OCI-LY7 (cell line): Measurements from ENCODE around the gene SIX1. TPM values are rescaled to one million over a fixed set of nuclear protein-coding genes. Genes with fewer than 3 reads are reported as not detected.

Experiments
- BruUV-seq: library from RNA; stranded (reverse); fragments of 400-500 nt; replicated peaks from 2 replicates; lab custom pipeline; 2021; lab: Mats Ljungman, UMichigan
- CTCF ChIA-PET: fragments of 300-600 bp; sonication (Branson Sonifier 250); formaldehyde crosslinking; loops from one replicate; lab custom pipeline; 2022; ENCODE audit warnings: antibody characterized with exemption; ENCODE audit not compliant: unreplicated experiment; lab: Charles Lee
- POLR2A ChIA-PET: fragments of 300-600 bp; sonication (Branson Sonifier 250); formaldehyde crosslinking; loops from one replicate; lab custom pipeline; 2022; ENCODE audit warnings: antibody characterized with exemption; lab: Charles Lee
- DNase-seq: peaks from one replicate; pipeline ENCODE4 v3.0.0-alpha.2; 2015; ENCODE audit warnings: low spot score
- H2AFZ ChIP-seq: fragments of 200-600 bp; sonication (generic), shearing (Covaris generic); 2 replicates; pipeline ENCODE4 v1.6.1; 2014; ENCODE audit warnings: mild to moderate bottlenecking, antibody characterized with exemption, low read length, moderate library complexity
- H3K27ac ChIP-seq: fragments of 200-600 bp; sonication (generic); 2 replicates; pipeline ENCODE4 v1.5.1; 2014; ENCODE audit warnings: mixed run types, low read depth, mild to moderate bottlenecking, moderate library complexity, low read length, inconsistent platforms; ENCODE audit not compliant: poor library complexity, severe bottlenecking
- H3K36me3 ChIP-seq: fragments of 200-600 bp; sonication (generic); 2 replicates; pipeline ENCODE4 v1.6.1; 2014; ENCODE audit warnings: mild to moderate bottlenecking, antibody characterized with exemption, low read length, moderate library complexity, mixed read lengths; ENCODE audit not compliant: insufficient read depth
- H3K4me1 ChIP-seq: fragments of 200-600 bp; sonication (generic); 2 replicates; pipeline ENCODE4 v1.5.1; 2014; ENCODE audit warnings: mild to moderate bottlenecking, low read length; ENCODE audit not compliant: insufficient read depth, poor library complexity, severe bottlenecking
- H3K4me2 ChIP-seq: fragments of 200-600 bp; sonication (generic); 2 replicates; pipeline ENCODE4 v1.6.1; 2014; ENCODE audit warnings: mild to moderate bottlenecking, low read length
- H3K4me3 ChIP-seq: fragments of 200-600 bp; sonication (generic); 2 replicates; pipeline ENCODE4 v1.5.1; 2014; ENCODE audit warnings: mild to moderate bottlenecking, low read depth, low read length; ENCODE audit not compliant: poor library complexity, severe bottlenecking
- H3K79me2 ChIP-seq: fragments of 200-600 bp; sonication (generic); 2 replicates; pipeline ENCODE4 v1.6.1; 2016; ENCODE audit warnings: low read depth, mild to moderate bottlenecking, low read length, moderate library complexity, mixed read lengths; ENCODE audit not compliant: insufficient read depth
- H3K9me2 ChIP-seq: fragments of 200-600 bp; sonication (generic); 2 replicates; pipeline ENCODE4 v1.6.1; 2016; ENCODE audit warnings: mild to moderate bottlenecking, low read length, mixed read lengths; ENCODE audit not compliant: insufficient read depth
- H3K9me3 ChIP-seq: fragments of 200-600 bp; sonication (generic); 2 replicates; pipeline ENCODE4 v1.6.1; 2014; ENCODE audit warnings: mild to moderate bottlenecking, mixed run types, low read length, mixed read lengths
- H4K20me1 ChIP-seq: fragments of 200-600 bp; sonication (generic); 2 replicates; pipeline ENCODE4 v1.6.1; 2014; ENCODE audit warnings: mild to moderate bottlenecking, antibody characterized with exemption, low read length, moderate library complexity, mixed read lengths; ENCODE audit not compliant: insufficient read depth
- CTCF ChIP-seq: fragments of 200-600 bp; sonication (generic); conservative IDR thresholded peaks from 2 replicates; pipeline ENCODE4 v1.5.1; 2014; ENCODE audit warnings: mild to moderate bottlenecking, antibody characterized with exemption, low read length, moderate library complexity, mixed read lengths
- EZH2phosphoT487 ChIP-seq: fragments of 200-600 bp; sonication (generic); IDR thresholded peaks from 2 replicates; pipeline ENCODE4 v1.6.1; 2018; ENCODE audit warnings: low read depth, borderline replicate concordance, mild to moderate bottlenecking, mixed run types, antibody characterized with exemption, low read length, moderate library complexity, mixed read lengths
- intact Hi-C: fragments of 100-400 bp; cut with micrococcal nuclease; formaldehyde crosslinking; loops from one replicate; pipeline ENCODE4 v1.10.0; 2022; ENCODE audit not compliant: unreplicated experiment
- total RNA-seq, 2 experiments: library from RNA; depleted of rRNA in 1 of 2; stranded (reverse); fragments of >200 nt in 1 of 2; shearing (Covaris generic) in 1 of 2; gene quantifications; 2 replicates each; pipeline ENCODE4 v1.2.3, GENCODE V29; 2014 to 2022

SIX1 gene
- total RNA-seq, 2 experiments from 2014 or later = 0.35 to 2.9 TPM

GRCh38 chr14:60640859-60641741 lies 8.2 kb downstream of the SIX1 start:
- intact Hi-C loops = no loop called here
- POLR2A ChIA-PET = no interaction called here
- TF ChIP-seq CTCF (no peak), EZH2phosphoT487 (no peak)
- no peak overlapping the region for H3K4me2 ChIP-seq
- no peaks in the 10 kb centered on the region for H3K9me3 ChIP-seq
- DNase-seq = no peak
- CTCF ChIA-PET = no interaction called here
- H4K20me1 ChIP-seq = no peaks in the 10 kb centered on the region
- no peaks in the 10 kb centered on the region for H3K36me3 ChIP-seq
- H3K4me3 ChIP-seq = no peak overlapping the region
- no TSS peak for BruUV-seq
- no peaks in the 10 kb centered on the region for H3K79me2 ChIP-seq
- H3K27ac ChIP-seq = no peak overlapping the region
- no peaks in the 10 kb centered on the region for H3K9me2 ChIP-seq
- no peak overlapping the region for H2AFZ ChIP-seq
- H3K4me1 ChIP-seq = no peaks in the 10 kb centered on the region

GRCh38 chr14:60639674-60640073 lies 9.6 kb downstream of the SIX1 start:
- no peak for TF ChIP-seq EZH2phosphoT487
- no peak for TF ChIP-seq CTCF
- ChIA-PET POLR2A (interaction anchor here (0.5 to 1.2 kb wide), 4 partner anchors 14 to 761 kb away, joined by 3 read pairs; no protein-coding TSS in a partner anchor), CTCF (no interaction called here)
- BruUV-seq = no TSS peak
- Histone ChIP-seq H3K27ac (no peak overlapping the region), H2AFZ (no peak overlapping the region), H3K4me1 (no peaks in the 10 kb centered on the region), H3K9me2 (no peaks in the 10 kb centered on the region), H3K9me3 (no peaks in the 10 kb centered on the region), H3K4me2 (no peak overlapping the region), H3K79me2 (no peaks in the 10 kb centered on the region), H4K20me1 (no peaks in the 10 kb centered on the region), H3K4me3 (no peak overlapping the region), H3K36me3 (no peaks in the 10 kb centered on the region)
- no peak for DNase-seq
- intact Hi-C loops = no loop called here
